GM23338 (cell line): ENCODE measurements around the gene RBM3. TPM values are rescaled to one million over a fixed set of nuclear protein-coding genes. Genes with fewer than 3 reads are reported as not detected.

ENCODE experiments used
- ATAC-seq: fragments of 200-7000 bp; cut with Tn5 transposase; 3 replicates; pipeline ENCODE4 v1.9.1; 2020
- DNase-seq: peaks from one replicate; pipeline ENCODE4 v3.0.0-alpha.2; 2015; ENCODE audit warnings: low spot score
- H2AFZ ChIP-seq: fragments of 200-600 bp; sonication (generic); 2 replicates; pipeline ENCODE4 v1.8.0; 2016; ENCODE audit warnings: antibody characterized with exemption, mild to moderate bottlenecking, moderate library complexity
- H3F3A ChIP-seq: fragments of 200-600 bp; sonication (generic); replicated peaks from 2 replicates; pipeline ENCODE4 v1.8.0; 2017; ENCODE audit warnings: antibody characterized with exemption, mixed run types, low read depth
- H3K27ac ChIP-seq: fragments of 200-600 bp; sonication (generic); 2 replicates; pipeline ENCODE4 v1.6.1; 2016; ENCODE audit warnings: low read depth
- H3K27me3 ChIP-seq: fragments of 200-600 bp; sonication (generic); 2 replicates; pipeline ENCODE4 v1.8.0; 2016; ENCODE audit warnings: mild to moderate bottlenecking, mixed run types, moderate library complexity; ENCODE audit not compliant: insufficient read depth
- H3K36me3 ChIP-seq: fragments of 200-600 bp; sonication (generic); 2 replicates; pipeline ENCODE4 v1.8.0; 2016; ENCODE audit warnings: mild to moderate bottlenecking; ENCODE audit not compliant: insufficient read depth
- H3K4me1 ChIP-seq: fragments of 200-600 bp; sonication (generic); 2 replicates; pipeline ENCODE4 v1.8.0; 2016; ENCODE audit warnings: mild to moderate bottlenecking, moderate library complexity; ENCODE audit not compliant: insufficient read depth
- H3K4me2 ChIP-seq: fragments of 200-600 bp; sonication (generic); 2 replicates; pipeline ENCODE4 v1.7.1; 2017; ENCODE audit warnings: mixed run types
- H3K4me3 ChIP-seq: fragments of 200-600 bp; sonication (generic); 2 replicates; pipeline ENCODE4 v1.6.1; 2016; ENCODE audit warnings: mixed run types
- H3K79me2 ChIP-seq: fragments of 200-600 bp; sonication (generic); replicated peaks from 2 replicates; pipeline ENCODE4 v1.8.0; 2017; ENCODE audit warnings: mild to moderate bottlenecking; ENCODE audit not compliant: insufficient read depth
- H3K9me2 ChIP-seq: fragments of 200-600 bp; sonication (generic); 2 replicates; pipeline ENCODE4 v1.8.0; 2017; ENCODE audit not compliant: insufficient read depth
- H4K20me1 ChIP-seq: fragments of 200-600 bp; sonication (generic); replicated peaks from 2 replicates; pipeline ENCODE4 v1.8.0; 2017; ENCODE audit warnings: mild to moderate bottlenecking; ENCODE audit not compliant: insufficient read depth
- H3K27ac Mint-ChIP-seq: 2 replicates; pipeline ENCODE4 v1.8.0; 2020; ENCODE audit warnings: inconsistent platforms, mild to moderate bottlenecking, moderate library complexity, mixed read lengths
- H3K27me3 Mint-ChIP-seq: 3 replicates; pipeline ENCODE4 v1.8.0; 2022; ENCODE audit warnings: low read depth, mild to moderate bottlenecking, moderate library complexity, mixed read lengths, inconsistent platforms; ENCODE audit not compliant: insufficient read depth, poor library complexity
- H3K36me3 Mint-ChIP-seq: 3 replicates; pipeline ENCODE4 v1.8.0; 2021; ENCODE audit warnings: low read depth, mild to moderate bottlenecking, inconsistent platforms, moderate library complexity, mixed read lengths
- H3K4me1 Mint-ChIP-seq: 3 replicates; pipeline ENCODE4 v1.8.0; 2020; ENCODE audit warnings: mild to moderate bottlenecking, inconsistent platforms, mixed read lengths
- H3K4me3 Mint-ChIP-seq: 3 replicates; pipeline ENCODE4 v1.8.0; 2021; ENCODE audit warnings: moderate library complexity, mild to moderate bottlenecking, inconsistent platforms, mixed read lengths
- H3K9me3 Mint-ChIP-seq: 3 replicates; pipeline ENCODE4 v1.8.0; 2020; ENCODE audit warnings: moderate library complexity, mild to moderate bottlenecking, inconsistent platforms, mixed read lengths
- CREB1 ChIP-seq: fragments of 250-450 bp; sonication (Bioruptor Pico); IDR thresholded peaks from 2 replicates; pipeline ENCODE4 v1.5.0; 2020; ENCODE audit warnings: low read depth, mild to moderate bottlenecking, moderate library complexity
- CTCF ChIP-seq, 2 experiments: fragments of 200-600 bp in 1 of 2; sonication (generic) in 1 of 2; conservative IDR thresholded peaks; 2 replicates each; pipeline versions ENCODE4 v1.5.1 to v1.6.1; 2016 to 2017; ENCODE audit warnings: antibody characterized with exemption in 2 of 2, low read depth in 2 of 2, mild to moderate bottlenecking in 2 of 2, moderate library complexity in 1 of 2
- EZH2 ChIP-seq: fragments of 200-600 bp; sonication (generic); IDR thresholded peaks from one replicate; pipeline ENCODE4 v1.8.0; 2017; ENCODE audit warnings: antibody characterized with exemption, mild to moderate bottlenecking, low read depth; ENCODE audit not compliant: unreplicated experiment
- STAT1 ChIP-seq: IDR thresholded peaks from one replicate; pipeline ENCODE4 v1.6.1; 2016; ENCODE audit warnings: antibody characterized with exemption; ENCODE audit not compliant: unreplicated experiment
- ZNF331 ChIP-seq: fragments of 250-450 bp; sonication (Bioruptor Pico); IDR thresholded peaks from 2 replicates; pipeline ENCODE4 v1.5.0; 2020; ENCODE audit warnings: low read depth, mild to moderate bottlenecking, moderate library complexity
- ZNF462 ChIP-seq: fragments of 250-450 bp; sonication (Bioruptor Pico); IDR thresholded peaks from 2 replicates; pipeline ENCODE4 v1.5.0; 2020; ENCODE audit warnings: mild to moderate bottlenecking, moderate library complexity
- polyA plus RNA-seq: library from polyadenylated mRNA; unstranded; fragments of >200 nt; fragmentation: Nextera tagmentation; extraction: Ambion mirVana; gene quantifications from 2 replicates; pipeline ENCODE4 v1.2.1, GENCODE V29; 2016
- total RNA-seq: library from RNA; depleted of rRNA; stranded (reverse); fragments of >200 nt; shearing (Covaris generic); gene quantifications from 2 replicates; pipeline ENCODE4 v1.2.3, GENCODE V29; 2014
- TF ChIP-seq, protein P1 (sequence below): IDR thresholded peaks from 2 replicates; pipeline ENCODE4 v1.6.1; 2016; ENCODE audit warnings: antibody characterized with exemption
- TF ChIP-seq, protein P2 (sequence below): IDR thresholded peaks from one replicate; pipeline ENCODE4 v1.6.1; 2018; ENCODE audit warnings: antibody characterized with exemption; ENCODE audit not compliant: unreplicated experiment

RBM3 gene
- total and polyA plus RNA-seq, 2 experiments from 2014 or later: 77.5 to 103 TPM

DNA sequence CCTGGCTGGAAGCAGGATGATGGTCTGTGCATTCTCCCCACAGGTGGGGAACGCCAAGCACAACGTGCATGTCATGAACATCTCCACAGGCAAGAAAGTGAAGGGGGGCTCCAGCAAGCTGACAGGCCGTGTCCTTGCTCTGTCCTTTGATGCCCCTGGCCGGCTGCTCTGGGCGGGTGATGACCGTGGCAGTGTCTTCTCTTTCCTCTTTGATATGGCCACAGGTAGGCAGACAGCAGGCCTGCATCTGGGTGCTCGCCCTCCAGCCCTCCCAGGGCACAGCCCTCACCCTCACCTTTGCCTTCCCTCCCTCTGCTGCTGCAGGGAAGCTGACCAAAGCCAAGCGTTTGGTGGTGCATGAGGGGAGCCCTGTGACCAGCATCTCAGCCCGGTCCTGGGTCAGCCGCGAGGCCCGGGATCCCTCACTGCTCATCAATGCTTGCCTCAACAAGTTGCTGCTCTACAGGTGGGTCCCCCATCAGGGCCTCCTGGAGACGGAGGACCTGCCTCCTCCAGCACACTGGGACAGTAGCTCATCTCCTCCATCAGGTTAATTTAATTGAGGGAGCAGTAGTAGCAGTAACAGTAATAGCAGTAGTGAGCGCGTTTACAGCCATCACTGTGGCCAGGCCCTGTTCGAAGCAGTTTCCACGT lies 27.6 kb downstream of the RBM3 start (continued):
- TF ChIP-seq CREB1 (CRISPR knock-in tag): no peak
- TF ChIP-seq, protein P1, sequence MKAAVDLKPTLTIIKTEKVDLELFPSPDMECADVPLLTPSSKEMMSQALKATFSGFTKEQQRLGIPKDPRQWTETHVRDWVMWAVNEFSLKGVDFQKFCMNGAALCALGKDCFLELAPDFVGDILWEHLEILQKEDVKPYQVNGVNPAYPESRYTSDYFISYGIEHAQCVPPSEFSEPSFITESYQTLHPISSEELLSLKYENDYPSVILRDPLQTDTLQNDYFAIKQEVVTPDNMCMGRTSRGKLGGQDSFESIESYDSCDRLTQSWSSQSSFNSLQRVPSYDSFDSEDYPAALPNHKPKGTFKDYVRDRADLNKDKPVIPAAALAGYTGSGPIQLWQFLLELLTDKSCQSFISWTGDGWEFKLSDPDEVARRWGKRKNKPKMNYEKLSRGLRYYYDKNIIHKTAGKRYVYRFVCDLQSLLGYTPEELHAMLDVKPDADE: no peak
- no peak for TF ChIP-seq CTCF (conservative IDR thresholded peaks at IDR 0.05; ENCODE audit: low read depth in 2 of 2)

DNA sequence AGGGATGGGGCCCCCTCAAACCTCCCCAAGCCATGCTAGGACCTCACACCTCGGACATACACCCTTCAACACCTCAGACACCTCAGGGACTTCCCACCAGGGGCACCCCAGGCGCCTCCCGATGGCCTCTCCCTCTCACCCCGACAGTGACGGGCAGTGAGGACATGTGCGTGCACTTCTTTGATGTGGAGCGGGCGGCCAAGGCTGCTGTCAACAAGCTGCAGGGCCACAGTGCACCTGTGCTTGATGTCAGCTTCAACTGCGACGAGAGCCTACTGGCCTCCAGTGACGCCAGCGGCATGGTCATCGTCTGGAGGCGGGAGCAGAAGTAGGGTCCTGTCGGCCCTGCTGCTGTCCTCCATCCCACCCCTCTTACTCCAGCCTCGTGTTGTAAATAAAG lies 30.4 kb downstream of the RBM3 start:
- Histone ChIP-seq H4K20me1 (no peaks in the 10 kb centered on the region), H3F3A (no peaks in the 10 kb centered on the region), H2AFZ (no peak overlapping the region), H3K4me1 (no peaks in the 10 kb centered on the region), H3K79me2 (no peaks in the 10 kb centered on the region), H3K9me2 (no peaks in the 10 kb centered on the region), H3K4me3 (no peak overlapping the region), H3K27ac (no peak overlapping the region), H3K36me3 (no peaks in the 10 kb centered on the region), H3K27me3 (no peaks in the 10 kb centered on the region), H3K4me2 (no peak overlapping the region)
- no peak for DNase-seq
- no peaks in the 10 kb centered on the region for H3K9me3 Mint-ChIP-seq
- no peaks in the 10 kb centered on the region; the same call in 2 of the 3 replicates for H3K36me3 Mint-ChIP-seq
- H3K4me3 Mint-ChIP-seq: no peak overlapping the region
- no peak overlapping the region for H3K27ac Mint-ChIP-seq
- peaks cover 3% of the 10 kb centered on the region for H3K27me3 Mint-ChIP-seq
- peaks cover 5% of the 10 kb centered on the region; the same call in 2 of the 3 replicates for H3K4me1 Mint-ChIP-seq
- no peak for ATAC-seq
- TF ChIP-seq, protein P2, sequence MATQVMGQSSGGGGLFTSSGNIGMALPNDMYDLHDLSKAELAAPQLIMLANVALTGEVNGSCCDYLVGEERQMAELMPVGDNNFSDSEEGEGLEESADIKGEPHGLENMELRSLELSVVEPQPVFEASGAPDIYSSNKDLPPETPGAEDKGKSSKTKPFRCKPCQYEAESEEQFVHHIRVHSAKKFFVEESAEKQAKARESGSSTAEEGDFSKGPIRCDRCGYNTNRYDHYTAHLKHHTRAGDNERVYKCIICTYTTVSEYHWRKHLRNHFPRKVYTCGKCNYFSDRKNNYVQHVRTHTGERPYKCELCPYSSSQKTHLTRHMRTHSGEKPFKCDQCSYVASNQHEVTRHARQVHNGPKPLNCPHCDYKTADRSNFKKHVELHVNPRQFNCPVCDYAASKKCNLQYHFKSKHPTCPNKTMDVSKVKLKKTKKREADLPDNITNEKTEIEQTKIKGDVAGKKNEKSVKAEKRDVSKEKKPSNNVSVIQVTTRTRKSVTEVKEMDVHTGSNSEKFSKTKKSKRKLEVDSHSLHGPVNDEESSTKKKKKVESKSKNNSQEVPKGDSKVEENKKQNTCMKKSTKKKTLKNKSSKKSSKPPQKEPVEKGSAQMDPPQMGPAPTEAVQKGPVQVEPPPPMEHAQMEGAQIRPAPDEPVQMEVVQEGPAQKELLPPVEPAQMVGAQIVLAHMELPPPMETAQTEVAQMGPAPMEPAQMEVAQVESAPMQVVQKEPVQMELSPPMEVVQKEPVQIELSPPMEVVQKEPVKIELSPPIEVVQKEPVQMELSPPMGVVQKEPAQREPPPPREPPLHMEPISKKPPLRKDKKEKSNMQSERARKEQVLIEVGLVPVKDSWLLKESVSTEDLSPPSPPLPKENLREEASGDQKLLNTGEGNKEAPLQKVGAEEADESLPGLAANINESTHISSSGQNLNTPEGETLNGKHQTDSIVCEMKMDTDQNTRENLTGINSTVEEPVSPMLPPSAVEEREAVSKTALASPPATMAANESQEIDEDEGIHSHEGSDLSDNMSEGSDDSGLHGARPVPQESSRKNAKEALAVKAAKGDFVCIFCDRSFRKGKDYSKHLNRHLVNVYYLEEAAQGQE: no peak
- TF ChIP-seq ZNF462 (CRISPR knock-in tag): no peak
- no peak for TF ChIP-seq CTCF (conservative IDR thresholded peaks at IDR 0.05; ENCODE audit: low read depth in 2 of 2)
- no peak for TF ChIP-seq EZH2
- TF ChIP-seq ZNF331 (CRISPR knock-in tag): no peak
- TF ChIP-seq STAT1: no peak
- no peak for TF ChIP-seq CREB1 (CRISPR knock-in tag)
